PFSK-1 (cell line): ENCODE measurements around the gene ZNF559.

Experiments used
- FOXP2 ChIP-seq: optimal IDR thresholded peaks from 2 replicates; pipeline ENCODE3; 2011; ENCODE audit warnings: borderline replicate concordance, control low read depth, inconsistent platforms; ENCODE audit not compliant: insufficient read depth; ENCODE audit errors: extremely low read length, extremely low read depth
- POLR2AphosphoS5 ChIP-seq: IDR thresholded peaks from 2 replicates; pipeline ENCODE4 v1.6.1; 2012; ENCODE audit warnings: low read depth, mild to moderate bottlenecking, control low read depth, low read length, moderate library complexity
- TAF1 ChIP-seq: IDR thresholded peaks from 2 replicates; pipeline ENCODE4 v1.6.1; 2012; ENCODE audit warnings: low read length, control low read depth, borderline replicate concordance; ENCODE audit not compliant: insufficient read depth
- TF ChIP-seq, protein P1 (sequence below), 2 experiments: IDR thresholded peaks; 2 replicates each; pipeline versions ENCODE4 v1.6.1 to v1.8.0; 2011 to 2012; ENCODE audit warnings: low read depth in 2 of 2, low read length in 2 of 2, control low read depth in 1 of 2, inconsistent platforms in 1 of 2, mild to moderate bottlenecking in 1 of 2, moderate library complexity in 1 of 2; ENCODE audit not compliant: insufficient read depth in 1 of 2

DNA sequence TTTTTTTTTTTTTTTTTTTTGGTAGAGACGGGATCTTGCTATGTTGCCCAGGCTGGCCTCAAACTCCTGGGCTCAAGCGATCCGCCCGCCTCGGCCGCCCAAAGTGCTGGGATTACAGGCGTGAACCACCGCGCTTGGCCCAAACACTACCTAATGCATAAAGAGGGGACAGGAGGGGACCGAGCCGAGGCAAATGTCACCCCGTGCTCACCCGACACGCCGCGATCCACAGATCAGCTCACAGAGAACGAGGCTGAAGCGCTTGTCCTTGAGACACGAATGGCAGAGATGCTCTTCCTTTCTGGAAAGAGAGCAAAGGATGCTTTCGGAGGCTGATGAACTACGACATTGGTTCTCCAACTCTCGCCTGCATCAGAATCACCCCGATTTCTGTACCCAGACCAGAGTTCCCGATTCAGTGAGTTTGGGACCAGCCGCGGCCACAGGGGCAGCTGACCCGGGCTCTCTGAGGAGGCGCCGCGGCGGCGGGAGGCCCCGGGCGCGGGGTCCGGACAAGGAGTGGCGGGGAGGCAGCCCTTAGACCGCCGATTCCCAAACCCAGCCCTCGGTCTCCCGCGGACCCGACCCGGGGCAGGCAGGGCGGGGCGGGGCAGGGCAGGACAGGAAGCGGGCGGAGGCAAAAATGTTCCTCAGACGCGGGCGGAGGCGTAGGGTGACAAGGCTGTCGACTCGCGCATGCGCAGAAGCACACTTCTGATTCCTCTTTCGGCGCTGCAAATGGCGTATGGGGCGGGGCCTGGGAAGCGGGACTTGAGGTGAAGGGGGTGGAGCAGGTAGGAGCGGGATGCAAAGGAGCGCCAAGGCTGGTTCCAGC is 14.6 kb upstream of the ZNF559 start, which contains the start of gene ZNF699:
- TF ChIP-seq, protein P1, sequence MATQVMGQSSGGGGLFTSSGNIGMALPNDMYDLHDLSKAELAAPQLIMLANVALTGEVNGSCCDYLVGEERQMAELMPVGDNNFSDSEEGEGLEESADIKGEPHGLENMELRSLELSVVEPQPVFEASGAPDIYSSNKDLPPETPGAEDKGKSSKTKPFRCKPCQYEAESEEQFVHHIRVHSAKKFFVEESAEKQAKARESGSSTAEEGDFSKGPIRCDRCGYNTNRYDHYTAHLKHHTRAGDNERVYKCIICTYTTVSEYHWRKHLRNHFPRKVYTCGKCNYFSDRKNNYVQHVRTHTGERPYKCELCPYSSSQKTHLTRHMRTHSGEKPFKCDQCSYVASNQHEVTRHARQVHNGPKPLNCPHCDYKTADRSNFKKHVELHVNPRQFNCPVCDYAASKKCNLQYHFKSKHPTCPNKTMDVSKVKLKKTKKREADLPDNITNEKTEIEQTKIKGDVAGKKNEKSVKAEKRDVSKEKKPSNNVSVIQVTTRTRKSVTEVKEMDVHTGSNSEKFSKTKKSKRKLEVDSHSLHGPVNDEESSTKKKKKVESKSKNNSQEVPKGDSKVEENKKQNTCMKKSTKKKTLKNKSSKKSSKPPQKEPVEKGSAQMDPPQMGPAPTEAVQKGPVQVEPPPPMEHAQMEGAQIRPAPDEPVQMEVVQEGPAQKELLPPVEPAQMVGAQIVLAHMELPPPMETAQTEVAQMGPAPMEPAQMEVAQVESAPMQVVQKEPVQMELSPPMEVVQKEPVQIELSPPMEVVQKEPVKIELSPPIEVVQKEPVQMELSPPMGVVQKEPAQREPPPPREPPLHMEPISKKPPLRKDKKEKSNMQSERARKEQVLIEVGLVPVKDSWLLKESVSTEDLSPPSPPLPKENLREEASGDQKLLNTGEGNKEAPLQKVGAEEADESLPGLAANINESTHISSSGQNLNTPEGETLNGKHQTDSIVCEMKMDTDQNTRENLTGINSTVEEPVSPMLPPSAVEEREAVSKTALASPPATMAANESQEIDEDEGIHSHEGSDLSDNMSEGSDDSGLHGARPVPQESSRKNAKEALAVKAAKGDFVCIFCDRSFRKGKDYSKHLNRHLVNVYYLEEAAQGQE (IDR thresholded peaks at IDR 0.05; ENCODE audit: insufficient read depth in 1 of 2, low read depth in 2 of 2, low read length in 2 of 2), result no peak
- TF ChIP-seq POLR2AphosphoS5 (no peak), FOXP2 (no peak), TAF1 (no peak)
